K562 (cell line): ENCODE measurements around the gene FKBP1B.

Source experiments
- ARHGAP35 ChIP-seq: fragments of 450-650 bp; IDR thresholded peaks from 2 replicates; pipeline ENCODE4 v1.6.1; 2018; ENCODE audit not compliant: partially characterized antibody
- ATF3 ChIP-seq, 2 experiments: fragments of 450-650 bp in 1 of 2; sonication (generic) in 1 of 2; formaldehyde crosslinking in 1 of 2; IDR thresholded peaks in 1 of 2; conservative IDR thresholded peaks in 1 of 2; 2 replicates each; pipeline versions ENCODE4 v1.6.1 to v1.8.1; 2016 to 2023; ENCODE audit warnings: mild to moderate bottlenecking in 2 of 2, moderate library complexity in 2 of 2, inconsistent platforms in 1 of 2, missing genetic modification reagents in 1 of 2
- CHD2 ChIP-seq: IDR thresholded peaks from 2 replicates; pipeline ENCODE4 v1.6.1; 2011; ENCODE audit warnings: low read depth, low read length
- DPF2 ChIP-seq: fragments of 450-650 bp; IDR thresholded peaks from 2 replicates; pipeline ENCODE4 v1.6.1; 2016
- EGR1 ChIP-seq: fragments of 450-650 bp; conservative IDR thresholded peaks from 2 replicates; pipeline ENCODE4 v1.6.1; 2017; ENCODE audit warnings: mild to moderate bottlenecking
- FOXJ3 ChIP-seq: sonication (generic); formaldehyde crosslinking; IDR thresholded peaks from 2 replicates; pipeline ENCODE4 v1.4.0; 2020; ENCODE audit warnings: mild to moderate bottlenecking, missing genetic modification reagents
- RHOXF2B ChIP-seq: fragments of 250-450 bp; sonication (Bioruptor Pico); conservative IDR thresholded peaks from 2 replicates; pipeline ENCODE4 v1.5.1; 2021
- SP2 ChIP-seq: IDR thresholded peaks from 2 replicates; pipeline ENCODE4 v1.6.1; 2011; ENCODE audit warnings: mild to moderate bottlenecking, low read depth, low read length, moderate library complexity; ENCODE audit not compliant: poor library complexity, severe bottlenecking; ENCODE audit errors: extremely low read depth
- TCF7L2 ChIP-seq: fragments of 150-350 bp; IDR thresholded peaks from 2 replicates; pipeline ENCODE4 v1.6.1; 2016; ENCODE audit warnings: low read depth, mild to moderate bottlenecking, low read length, moderate library complexity
- ZBED1 ChIP-seq: IDR thresholded peaks from 2 replicates; pipeline ENCODE4 v1.6.1; 2014
- TF ChIP-seq, protein P1 (sequence below), 3 experiments: IDR thresholded peaks in 2 of 3; conservative IDR thresholded peaks in 1 of 3; 2 replicates each; pipeline ENCODE4 v1.5.1; 2011 to 2012; ENCODE audit warnings: low read length in 3 of 3, mild to moderate bottlenecking in 3 of 3, control low read depth in 2 of 3, improper control_type of control experiment in 1 of 3, inconsistent platforms in 1 of 3, low read depth in 1 of 3, mixed read lengths in 1 of 3, moderate library complexity in 1 of 3; ENCODE audit not compliant: insufficient read depth in 2 of 3
- TF ChIP-seq, protein P2 (sequence below): fragments of 250-450 bp; sonication (Bioruptor Pico); IDR thresholded peaks from 2 replicates; pipeline ENCODE4 v1.8.0; 2022; ENCODE audit warnings: inconsistent platforms
- TF ChIP-seq, protein P3 (sequence below): fragments of 250-450 bp; sonication (Bioruptor Pico); IDR thresholded peaks from 2 replicates; pipeline ENCODE4 v1.8.0; 2022; ENCODE audit warnings: moderate library complexity, mild to moderate bottlenecking, inconsistent platforms

GRCh38 chr2:24022324-24022974 is 27.1 kb upstream of the FKBP1B start:
- TF ChIP-seq, protein P1, sequence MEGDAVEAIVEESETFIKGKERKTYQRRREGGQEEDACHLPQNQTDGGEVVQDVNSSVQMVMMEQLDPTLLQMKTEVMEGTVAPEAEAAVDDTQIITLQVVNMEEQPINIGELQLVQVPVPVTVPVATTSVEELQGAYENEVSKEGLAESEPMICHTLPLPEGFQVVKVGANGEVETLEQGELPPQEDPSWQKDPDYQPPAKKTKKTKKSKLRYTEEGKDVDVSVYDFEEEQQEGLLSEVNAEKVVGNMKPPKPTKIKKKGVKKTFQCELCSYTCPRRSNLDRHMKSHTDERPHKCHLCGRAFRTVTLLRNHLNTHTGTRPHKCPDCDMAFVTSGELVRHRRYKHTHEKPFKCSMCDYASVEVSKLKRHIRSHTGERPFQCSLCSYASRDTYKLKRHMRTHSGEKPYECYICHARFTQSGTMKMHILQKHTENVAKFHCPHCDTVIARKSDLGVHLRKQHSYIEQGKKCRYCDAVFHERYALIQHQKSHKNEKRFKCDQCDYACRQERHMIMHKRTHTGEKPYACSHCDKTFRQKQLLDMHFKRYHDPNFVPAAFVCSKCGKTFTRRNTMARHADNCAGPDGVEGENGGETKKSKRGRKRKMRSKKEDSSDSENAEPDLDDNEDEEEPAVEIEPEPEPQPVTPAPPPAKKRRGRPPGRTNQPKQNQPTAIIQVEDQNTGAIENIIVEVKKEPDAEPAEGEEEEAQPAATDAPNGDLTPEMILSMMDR (IDR thresholded peaks at IDR 0.05 in 2 of 3, conservative IDR thresholded peaks at IDR 0.05 in 1 of 3; ENCODE audit: insufficient read depth in 2 of 3, low read depth in 1 of 3, low read length in 3 of 3): no peak
- TF ChIP-seq, protein P2, sequence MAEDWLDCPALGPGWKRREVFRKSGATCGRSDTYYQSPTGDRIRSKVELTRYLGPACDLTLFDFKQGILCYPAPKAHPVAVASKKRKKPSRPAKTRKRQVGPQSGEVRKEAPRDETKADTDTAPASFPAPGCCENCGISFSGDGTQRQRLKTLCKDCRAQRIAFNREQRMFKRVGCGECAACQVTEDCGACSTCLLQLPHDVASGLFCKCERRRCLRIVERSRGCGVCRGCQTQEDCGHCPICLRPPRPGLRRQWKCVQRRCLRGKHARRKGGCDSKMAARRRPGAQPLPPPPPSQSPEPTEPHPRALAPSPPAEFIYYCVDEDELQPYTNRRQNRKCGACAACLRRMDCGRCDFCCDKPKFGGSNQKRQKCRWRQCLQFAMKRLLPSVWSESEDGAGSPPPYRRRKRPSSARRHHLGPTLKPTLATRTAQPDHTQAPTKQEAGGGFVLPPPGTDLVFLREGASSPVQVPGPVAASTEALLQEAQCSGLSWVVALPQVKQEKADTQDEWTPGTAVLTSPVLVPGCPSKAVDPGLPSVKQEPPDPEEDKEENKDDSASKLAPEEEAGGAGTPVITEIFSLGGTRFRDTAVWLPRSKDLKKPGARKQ (CRISPR knock-in tag): no peak
- TF ChIP-seq EGR1 (no peak), RHOXF2B (CRISPR knock-in tag) (no peak), TCF7L2 (no peak), FOXJ3 (CRISPR knock-in tag) (no peak), ZBED1 (no peak), ATF3 (IDR thresholded peaks at IDR 0.05) (no peak), ATF3 (CRISPR knock-in tag; conservative IDR thresholded peaks at IDR 0.05) (no peak), CHD2 (no peak), ARHGAP35 (no peak), SP2 (no peak), DPF2 (no peak)
- TF ChIP-seq, protein P3, sequence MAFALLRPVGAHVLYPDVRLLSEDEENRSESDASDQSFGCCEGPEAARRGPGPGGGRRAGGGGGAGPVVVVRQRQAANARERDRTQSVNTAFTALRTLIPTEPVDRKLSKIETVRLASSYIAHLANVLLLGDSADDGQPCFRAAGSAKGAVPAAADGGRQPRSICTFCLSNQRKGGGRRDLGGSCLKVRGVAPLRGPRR (CRISPR knock-in tag): no peak
